Measurements from ENCODE around the gene OASL.

GRCh38 chr12:121008347-121009098 is 30.5 kb downstream of the OASL start:
- TF ChIP-seq ZNF785 (tag by site-specific recombination; IDR thresholded peaks at IDR 0.05) = no peak
- TF ChIP-seq TCF7L2 (IDR thresholded peaks at IDR 0.05; ENCODE audit: borderline replicate concordance, low read depth, low read length) = no peak
- no peak for TF ChIP-seq ZNF184 (tag by site-specific recombination; IDR thresholded peaks at IDR 0.05)
- TF ChIP-seq ZNF274 (IDR thresholded peaks at IDR 0.05; ENCODE audit: low read length) = no peak
- TF ChIP-seq ZNF274 (tag by site-specific recombination; IDR thresholded peaks at IDR 0.05; ENCODE audit: borderline replicate concordance) = no peak

All from HEK293 (cell line).